Measurements from ENCODE around the gene GALNTL6. TPM values are rescaled to one million over a fixed set of nuclear protein-coding genes. Genes with fewer than 3 reads are reported as not detected.

Gene GALNTL6
- total and polyA plus RNA-seq, 2 experiments from 2014 or later = 0.38 to 0.40 TPM

DNA sequence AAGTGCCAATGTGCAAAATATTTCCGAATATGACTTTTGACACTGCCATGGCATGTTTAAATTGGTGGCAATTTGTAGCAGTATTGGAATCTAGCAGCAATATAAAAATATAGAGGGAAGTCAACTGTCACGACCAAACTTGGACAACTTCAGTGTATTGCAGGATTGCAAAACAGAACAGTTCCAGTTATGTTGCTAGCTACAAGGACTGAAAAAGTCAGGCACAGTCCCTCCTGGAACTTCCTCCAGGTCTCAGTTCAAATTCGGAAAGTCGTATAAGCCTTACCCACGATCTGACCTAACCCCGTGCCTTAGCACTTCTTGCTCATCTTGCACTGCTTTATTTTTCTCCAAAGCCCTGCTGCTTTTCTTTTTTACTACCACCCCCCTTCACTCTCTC is 965.4 kb downstream of the GALNTL6 start (continued):
- TF ChIP-seq, protein P1, sequence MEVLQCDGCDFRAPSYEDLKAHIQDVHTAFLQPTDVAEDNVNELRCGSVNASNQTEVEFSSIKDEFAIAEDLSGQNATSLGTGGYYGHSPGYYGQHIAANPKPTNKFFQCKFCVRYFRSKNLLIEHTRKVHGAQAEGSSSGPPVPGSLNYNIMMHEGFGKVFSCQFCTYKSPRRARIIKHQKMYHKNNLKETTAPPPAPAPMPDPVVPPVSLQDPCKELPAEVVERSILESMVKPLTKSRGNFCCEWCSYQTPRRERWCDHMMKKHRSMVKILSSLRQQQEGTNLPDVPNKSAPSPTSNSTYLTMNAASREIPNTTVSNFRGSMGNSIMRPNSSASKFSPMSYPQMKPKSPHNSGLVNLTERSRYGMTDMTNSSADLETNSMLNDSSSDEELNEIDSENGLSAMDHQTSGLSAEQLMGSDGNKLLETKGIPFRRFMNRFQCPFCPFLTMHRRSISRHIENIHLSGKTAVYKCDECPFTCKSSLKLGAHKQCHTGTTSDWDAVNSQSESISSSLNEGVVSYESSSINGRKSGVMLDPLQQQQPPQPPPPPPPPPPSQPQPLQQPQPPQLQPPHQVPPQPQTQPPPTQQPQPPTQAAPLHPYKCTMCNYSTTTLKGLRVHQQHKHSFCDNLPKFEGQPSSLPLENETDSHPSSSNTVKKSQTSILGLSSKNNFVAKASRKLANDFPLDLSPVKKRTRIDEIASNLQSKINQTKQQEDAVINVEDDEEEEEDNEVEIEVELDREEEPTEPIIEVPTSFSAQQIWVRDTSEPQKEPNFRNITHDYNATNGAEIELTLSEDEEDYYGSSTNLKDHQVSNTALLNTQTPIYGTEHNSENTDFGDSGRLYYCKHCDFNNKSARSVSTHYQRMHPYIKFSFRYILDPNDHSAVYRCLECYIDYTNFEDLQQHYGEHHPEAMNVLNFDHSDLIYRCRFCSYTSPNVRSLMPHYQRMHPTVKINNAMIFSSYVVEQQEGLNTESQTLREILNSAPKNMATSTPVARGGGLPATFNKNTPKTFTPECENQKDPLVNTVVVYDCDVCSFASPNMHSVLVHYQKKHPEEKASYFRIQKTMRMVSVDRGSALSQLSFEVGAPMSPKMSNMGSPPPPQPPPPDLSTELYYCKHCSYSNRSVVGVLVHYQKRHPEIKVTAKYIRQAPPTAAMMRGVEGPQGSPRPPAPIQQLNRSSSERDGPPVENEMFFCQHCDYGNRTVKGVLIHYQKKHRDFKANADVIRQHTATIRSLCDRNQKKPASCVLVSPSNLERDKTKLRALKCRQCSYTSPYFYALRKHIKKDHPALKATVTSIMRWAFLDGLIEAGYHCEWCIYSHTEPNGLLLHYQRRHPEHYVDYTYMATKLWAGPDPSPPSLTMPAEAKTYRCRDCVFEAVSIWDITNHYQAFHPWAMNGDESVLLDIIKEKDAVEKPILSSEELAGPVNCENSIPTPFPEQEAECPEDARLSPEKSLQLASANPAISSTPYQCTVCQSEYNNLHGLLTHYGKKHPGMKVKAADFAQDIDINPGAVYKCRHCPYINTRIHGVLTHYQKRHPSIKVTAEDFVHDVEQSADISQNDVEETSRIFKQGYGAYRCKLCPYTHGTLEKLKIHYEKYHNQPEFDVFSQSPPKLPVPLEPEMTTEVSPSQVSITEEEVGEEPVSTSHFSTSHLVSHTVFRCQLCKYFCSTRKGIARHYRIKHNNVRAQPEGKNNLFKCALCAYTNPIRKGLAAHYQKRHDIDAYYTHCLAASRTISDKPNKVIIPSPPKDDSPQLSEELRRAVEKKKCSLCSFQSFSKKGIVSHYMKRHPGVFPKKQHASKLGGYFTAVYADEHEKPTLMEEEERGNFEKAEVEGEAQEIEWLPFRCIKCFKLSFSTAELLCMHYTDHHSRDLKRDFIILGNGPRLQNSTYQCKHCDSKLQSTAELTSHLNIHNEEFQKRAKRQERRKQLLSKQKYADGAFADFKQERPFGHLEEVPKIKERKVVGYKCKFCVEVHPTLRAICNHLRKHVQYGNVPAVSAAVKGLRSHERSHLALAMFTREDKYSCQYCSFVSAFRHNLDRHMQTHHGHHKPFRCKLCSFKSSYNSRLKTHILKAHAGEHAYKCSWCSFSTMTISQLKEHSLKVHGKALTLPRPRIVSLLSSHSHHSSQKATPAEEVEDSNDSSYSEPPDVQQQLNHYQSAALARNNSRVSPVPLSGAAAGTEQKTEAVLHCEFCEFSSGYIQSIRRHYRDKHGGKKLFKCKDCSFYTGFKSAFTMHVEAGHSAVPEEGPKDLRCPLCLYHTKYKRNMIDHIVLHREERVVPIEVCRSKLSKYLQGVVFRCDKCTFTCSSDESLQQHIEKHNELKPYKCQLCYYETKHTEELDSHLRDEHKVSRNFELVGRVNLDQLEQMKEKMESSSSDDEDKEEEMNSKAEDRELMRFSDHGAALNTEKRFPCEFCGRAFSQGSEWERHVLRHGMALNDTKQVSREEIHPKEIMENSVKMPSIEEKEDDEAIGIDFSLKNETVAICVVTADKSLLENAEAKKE (CRISPR knock-in tag; IDR thresholded peaks at IDR 0.05) = no peak
- TF ChIP-seq EZH2phosphoT487 (IDR thresholded peaks at IDR 0.05; ENCODE audit: unreplicated experiment) (no peak), POLR2AphosphoS5 (IDR thresholded peaks at IDR 0.05; ENCODE audit: low read depth) (no peak), NANOG (IDR thresholded peaks at IDR 0.05; ENCODE audit: borderline replicate concordance) (no peak), JUNB (IDR thresholded peaks at IDR 0.05; ENCODE audit: unreplicated experiment) (no peak)

DNA sequence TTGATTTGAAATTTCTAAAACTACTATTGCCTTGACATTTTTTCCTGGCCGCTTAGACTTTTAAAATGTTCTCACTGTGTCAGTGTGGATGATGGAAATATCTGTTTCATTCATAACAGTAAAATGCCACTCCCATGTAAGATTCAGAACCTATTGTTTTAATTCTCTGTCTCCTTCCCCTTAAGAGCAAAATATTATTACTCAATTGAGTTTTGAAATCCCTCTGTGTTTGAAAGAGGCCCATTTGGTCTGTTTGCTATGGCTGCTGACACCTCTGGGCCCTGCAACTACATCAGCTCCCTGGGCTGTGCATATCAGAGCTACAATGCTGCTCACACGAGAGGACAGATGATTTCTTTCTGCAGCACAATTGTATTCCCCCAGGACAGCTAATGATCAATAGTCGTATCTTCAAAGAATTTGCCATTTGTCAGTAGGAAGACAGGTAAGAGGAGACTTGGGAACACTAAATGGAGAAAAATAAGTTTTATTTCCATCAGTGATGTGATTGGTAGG is 967.4 kb downstream of the GALNTL6 start:
- H3K27me3 ChIP-seq (ENCODE audit: insufficient read depth) = no peaks in the 10 kb centered on the region
- ATAC-seq (no peak), DNase-seq (ENCODE audit: low spot score) (no peak)
- H2AFZ ChIP-seq = no peak overlapping the region; the same call in 1 of the 2 replicates
- H3K27ac Mint-ChIP-seq = no peak overlapping the region
- H3K36me3 Mint-ChIP-seq (ENCODE audit: low read depth) = no peaks in the 10 kb centered on the region
- no peak overlapping the region for H3K4me3 ChIP-seq
- peaks cover 5% of the 10 kb centered on the region; the same call in 2 of the 3 replicates for H3K4me1 Mint-ChIP-seq
- no peaks in the 10 kb centered on the region for H3F3A ChIP-seq (replicated peaks; ENCODE audit: low read depth)
- H3K36me3 ChIP-seq (ENCODE audit: insufficient read depth) = no peaks in the 10 kb centered on the region
- H3K27ac ChIP-seq (ENCODE audit: low read depth) = no peak overlapping the region
- H3K9me3 Mint-ChIP-seq = no peaks in the 10 kb centered on the region
- no peak overlapping the region for H3K4me3 Mint-ChIP-seq
- no peaks in the 10 kb centered on the region for H3K79me2 ChIP-seq (replicated peaks; ENCODE audit: insufficient read depth)
- H3K9me2 ChIP-seq (ENCODE audit: insufficient read depth) = no peaks in the 10 kb centered on the region
- H3K4me2 ChIP-seq = no peak overlapping the region
- H3K27me3 Mint-ChIP-seq (ENCODE audit: insufficient read depth, low read depth, poor library complexity) = peaks cover 3% of the 10 kb centered on the region
- H4K20me1 ChIP-seq (replicated peaks; ENCODE audit: insufficient read depth) = no peaks in the 10 kb centered on the region
- no peaks in the 10 kb centered on the region for H3K4me1 ChIP-seq (ENCODE audit: insufficient read depth)
- TF ChIP-seq, protein P2, sequence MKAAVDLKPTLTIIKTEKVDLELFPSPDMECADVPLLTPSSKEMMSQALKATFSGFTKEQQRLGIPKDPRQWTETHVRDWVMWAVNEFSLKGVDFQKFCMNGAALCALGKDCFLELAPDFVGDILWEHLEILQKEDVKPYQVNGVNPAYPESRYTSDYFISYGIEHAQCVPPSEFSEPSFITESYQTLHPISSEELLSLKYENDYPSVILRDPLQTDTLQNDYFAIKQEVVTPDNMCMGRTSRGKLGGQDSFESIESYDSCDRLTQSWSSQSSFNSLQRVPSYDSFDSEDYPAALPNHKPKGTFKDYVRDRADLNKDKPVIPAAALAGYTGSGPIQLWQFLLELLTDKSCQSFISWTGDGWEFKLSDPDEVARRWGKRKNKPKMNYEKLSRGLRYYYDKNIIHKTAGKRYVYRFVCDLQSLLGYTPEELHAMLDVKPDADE (IDR thresholded peaks at IDR 0.05) = no peak
- TF ChIP-seq CREB1 (CRISPR knock-in tag; IDR thresholded peaks at IDR 0.05; ENCODE audit: low read depth) (no peak), STAT1 (IDR thresholded peaks at IDR 0.05; ENCODE audit: unreplicated experiment) (no peak), JUNB (IDR thresholded peaks at IDR 0.05; ENCODE audit: unreplicated experiment) (no peak), POLR2AphosphoS5 (IDR thresholded peaks at IDR 0.05; ENCODE audit: low read depth) (no peak), ZNF114 (CRISPR knock-in tag; IDR thresholded peaks at IDR 0.05) (no peak), ZNF331 (CRISPR knock-in tag; IDR thresholded peaks at IDR 0.05; ENCODE audit: low read depth) (no peak), NANOG (IDR thresholded peaks at IDR 0.05; ENCODE audit: borderline replicate concordance) (no peak)
- TF ChIP-seq, protein P3, sequence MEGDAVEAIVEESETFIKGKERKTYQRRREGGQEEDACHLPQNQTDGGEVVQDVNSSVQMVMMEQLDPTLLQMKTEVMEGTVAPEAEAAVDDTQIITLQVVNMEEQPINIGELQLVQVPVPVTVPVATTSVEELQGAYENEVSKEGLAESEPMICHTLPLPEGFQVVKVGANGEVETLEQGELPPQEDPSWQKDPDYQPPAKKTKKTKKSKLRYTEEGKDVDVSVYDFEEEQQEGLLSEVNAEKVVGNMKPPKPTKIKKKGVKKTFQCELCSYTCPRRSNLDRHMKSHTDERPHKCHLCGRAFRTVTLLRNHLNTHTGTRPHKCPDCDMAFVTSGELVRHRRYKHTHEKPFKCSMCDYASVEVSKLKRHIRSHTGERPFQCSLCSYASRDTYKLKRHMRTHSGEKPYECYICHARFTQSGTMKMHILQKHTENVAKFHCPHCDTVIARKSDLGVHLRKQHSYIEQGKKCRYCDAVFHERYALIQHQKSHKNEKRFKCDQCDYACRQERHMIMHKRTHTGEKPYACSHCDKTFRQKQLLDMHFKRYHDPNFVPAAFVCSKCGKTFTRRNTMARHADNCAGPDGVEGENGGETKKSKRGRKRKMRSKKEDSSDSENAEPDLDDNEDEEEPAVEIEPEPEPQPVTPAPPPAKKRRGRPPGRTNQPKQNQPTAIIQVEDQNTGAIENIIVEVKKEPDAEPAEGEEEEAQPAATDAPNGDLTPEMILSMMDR (conservative IDR thresholded peaks at IDR 0.05; ENCODE audit: low read depth in 2 of 2) = no peak
- TF ChIP-seq, protein P4, sequence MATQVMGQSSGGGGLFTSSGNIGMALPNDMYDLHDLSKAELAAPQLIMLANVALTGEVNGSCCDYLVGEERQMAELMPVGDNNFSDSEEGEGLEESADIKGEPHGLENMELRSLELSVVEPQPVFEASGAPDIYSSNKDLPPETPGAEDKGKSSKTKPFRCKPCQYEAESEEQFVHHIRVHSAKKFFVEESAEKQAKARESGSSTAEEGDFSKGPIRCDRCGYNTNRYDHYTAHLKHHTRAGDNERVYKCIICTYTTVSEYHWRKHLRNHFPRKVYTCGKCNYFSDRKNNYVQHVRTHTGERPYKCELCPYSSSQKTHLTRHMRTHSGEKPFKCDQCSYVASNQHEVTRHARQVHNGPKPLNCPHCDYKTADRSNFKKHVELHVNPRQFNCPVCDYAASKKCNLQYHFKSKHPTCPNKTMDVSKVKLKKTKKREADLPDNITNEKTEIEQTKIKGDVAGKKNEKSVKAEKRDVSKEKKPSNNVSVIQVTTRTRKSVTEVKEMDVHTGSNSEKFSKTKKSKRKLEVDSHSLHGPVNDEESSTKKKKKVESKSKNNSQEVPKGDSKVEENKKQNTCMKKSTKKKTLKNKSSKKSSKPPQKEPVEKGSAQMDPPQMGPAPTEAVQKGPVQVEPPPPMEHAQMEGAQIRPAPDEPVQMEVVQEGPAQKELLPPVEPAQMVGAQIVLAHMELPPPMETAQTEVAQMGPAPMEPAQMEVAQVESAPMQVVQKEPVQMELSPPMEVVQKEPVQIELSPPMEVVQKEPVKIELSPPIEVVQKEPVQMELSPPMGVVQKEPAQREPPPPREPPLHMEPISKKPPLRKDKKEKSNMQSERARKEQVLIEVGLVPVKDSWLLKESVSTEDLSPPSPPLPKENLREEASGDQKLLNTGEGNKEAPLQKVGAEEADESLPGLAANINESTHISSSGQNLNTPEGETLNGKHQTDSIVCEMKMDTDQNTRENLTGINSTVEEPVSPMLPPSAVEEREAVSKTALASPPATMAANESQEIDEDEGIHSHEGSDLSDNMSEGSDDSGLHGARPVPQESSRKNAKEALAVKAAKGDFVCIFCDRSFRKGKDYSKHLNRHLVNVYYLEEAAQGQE (IDR thresholded peaks at IDR 0.05; ENCODE audit: unreplicated experiment) = no peak
